Duodenal mucosa (tissue), 2 donors: Measurements from ENCODE around the gene GOLPH3L.
"Not testable (repeated sequence)": the region's sequence is repeated elsewhere in the genome, so short reads cannot be mapped to it uniquely, and the experiment has no call there.

ENCODE experiments used
- H3K27ac ChIP-seq: one replicate; pipeline ENCODE4 v1.7.0; 2013; ENCODE audit warnings: low read depth, low read length
- H3K27me3 ChIP-seq, 2 donors: one replicate each; pipeline ENCODE4 v1.7.0; 2013; ENCODE audit warnings: low read length in 2 of 2, control low read depth in 1 of 2; ENCODE audit not compliant: insufficient read depth in 2 of 2, control insufficient read depth in 1 of 2
- H3K36me3 ChIP-seq, 2 donors: one replicate each; pipeline ENCODE4 v1.7.0; 2013; ENCODE audit warnings: low read length in 2 of 2, control low read depth in 1 of 2; ENCODE audit not compliant: insufficient read depth in 2 of 2, control insufficient read depth in 1 of 2
- H3K4me1 ChIP-seq, 2 donors: one replicate each; pipeline ENCODE4 v1.7.0; 2013; ENCODE audit warnings: low read length in 2 of 2, control low read depth in 1 of 2; ENCODE audit not compliant: insufficient read depth in 2 of 2, control insufficient read depth in 1 of 2
- H3K4me3 ChIP-seq, 2 donors: one replicate each; pipeline ENCODE4 v1.7.0; 2013; ENCODE audit warnings: low read length in 2 of 2, low read depth in 1 of 2
- H3K9ac ChIP-seq, 2 donors: one replicate each; pipeline ENCODE4 v1.7.0; 2013; ENCODE audit warnings: low read length in 2 of 2, low read depth in 1 of 2
- H3K9me3 ChIP-seq, 2 donors: one replicate each; pipeline ENCODE4 v1.7.0; 2013; ENCODE audit warnings: low read length in 2 of 2, control low read depth in 1 of 2; ENCODE audit not compliant: control insufficient read depth in 1 of 2

Gene GOLPH3L

GRCh38 chr1:150619576-150620509 lies 77.1 kb downstream of the GOLPH3L start:
- no peak overlapping the region for H3K27ac ChIP-seq
- no peak overlapping the region for H3K4me3 ChIP-seq
- no peaks in the 10 kb centered on the region for H3K27me3 ChIP-seq
- peaks cover 0 to 29% of the 10 kb centered on the region in 2 donors for H3K36me3 ChIP-seq
- no peak overlapping the region for H3K9ac ChIP-seq
- H3K9me3 ChIP-seq: no peaks in the 10 kb centered on the region
- peaks cover 22 to 24% of the 10 kb centered on the region in 2 donors for H3K4me1 ChIP-seq

- H3K27ac ChIP-seq: no peak overlapping the region
- no peaks in the 10 kb centered on the region for H3K27me3 ChIP-seq
- no peak overlapping the region for H3K4me3 ChIP-seq
- peaks cover 46 to 53% of the 10 kb centered on the region in 2 donors for H3K4me1 ChIP-seq
- no peaks in the 10 kb centered on the region for H3K9me3 ChIP-seq
- no peak overlapping the region for H3K9ac ChIP-seq
- H3K36me3 ChIP-seq: peaks cover 0 to 11% of the 10 kb centered on the region in 2 donors
Measured at GRCh38 chr1:150615346-150616201, 81.4 kb downstream of the GOLPH3L start.

GRCh38 chr1:150613061-150613920 lies 83.7 kb downstream of the GOLPH3L start:
- Histone ChIP-seq H3K9me3 (no peaks in the 10 kb centered on the region), H3K4me3 (peak overlapping the region in 1 of 2 donors; percentile 13), H3K9ac (peak overlapping the region; percentile 28 to 54), H3K27ac (peak overlapping the region; percentile 87), H3K27me3 (no peaks in the 10 kb centered on the region), H3K4me1 (peaks cover 41 to 43% of the 10 kb centered on the region in 2 donors), H3K36me3 (peaks cover 0 to 4% of the 10 kb centered on the region in 2 donors)

GRCh38 chr1:150612014-150612345 lies 85.0 kb downstream of the GOLPH3L start:
- peak overlapping the region; percentile 86 for H3K27ac ChIP-seq
- peaks cover 0 to 4% of the 10 kb centered on the region in 2 donors for H3K36me3 ChIP-seq
- no peaks in the 10 kb centered on the region for H3K9me3 ChIP-seq
- no peaks in the 10 kb centered on the region for H3K27me3 ChIP-seq
- H3K9ac ChIP-seq: peak overlapping the region; percentile 25 to 27
- H3K4me3 ChIP-seq: no peak overlapping the region
- H3K4me1 ChIP-seq: peaks cover 41 to 43% of the 10 kb centered on the region in 2 donors

- Histone ChIP-seq H3K4me1 (peaks cover 41 to 43% of the 10 kb centered on the region in 2 donors), H3K9ac (no peak overlapping the region)
Measured at GRCh38 chr1:150610576-150610975, 86.4 kb downstream of the GOLPH3L start.

GRCh38 chr1:150609732-150610131 lies 87.2 kb downstream of the GOLPH3L start:
- no peaks in the 10 kb centered on the region for H3K9me3 ChIP-seq
- no peak overlapping the region for H3K9ac ChIP-seq
- H3K27ac ChIP-seq: no peak overlapping the region

More at GRCh38 chr1:150610576-150610975, 86.4 kb downstream of the GOLPH3L start:
- H3K9me3 ChIP-seq: no peaks in the 10 kb centered on the region
- peak overlapping the region; percentile 13 for H3K27ac ChIP-seq
- H3K27me3 ChIP-seq: no peaks in the 10 kb centered on the region
- H3K36me3 ChIP-seq: peaks cover 0 to 4% of the 10 kb centered on the region in 2 donors
- no peak overlapping the region for H3K4me3 ChIP-seq

GRCh38 chr1:150606463-150607142 lies 90.4 kb downstream of the GOLPH3L start:
- no peak overlapping the region for H3K4me3 ChIP-seq
- no peaks in the 10 kb centered on the region for H3K9me3 ChIP-seq
- H3K4me1 ChIP-seq: peaks cover 10 to 24% of the 10 kb centered on the region in 2 donors
- peaks cover 0 to 3% of the 10 kb centered on the region in 2 donors for H3K36me3 ChIP-seq
- H3K9ac ChIP-seq: no peak overlapping the region
- no peak overlapping the region for H3K27ac ChIP-seq
- no peaks in the 10 kb centered on the region for H3K27me3 ChIP-seq

More at GRCh38 chr1:150609732-150610131, 87.2 kb downstream of the GOLPH3L start:
- Histone ChIP-seq H3K36me3 (peaks cover 0 to 4% of the 10 kb centered on the region in 2 donors), H3K4me3 (no peak overlapping the region), H3K4me1 (peaks cover 36 to 45% of the 10 kb centered on the region in 2 donors), H3K27me3 (no peaks in the 10 kb centered on the region)

GRCh38 chr1:150605451-150605731 lies 91.6 kb downstream of the GOLPH3L start:
- not testable (repeated sequence) for H3K27me3 ChIP-seq, H3K9me3 ChIP-seq, H3K9ac ChIP-seq, H3K4me3 ChIP-seq, H3K27ac ChIP-seq, H3K36me3 ChIP-seq
- H3K4me1 ChIP-seq: peaks cover 0 to 18% of the 10 kb centered on the region in 2 donors

- Histone ChIP-seq H3K36me3 (no peaks in the 10 kb centered on the region), H3K4me1 (peaks cover 0 to 12% of the 10 kb centered on the region in 2 donors), H3K27me3 (no peaks in the 10 kb centered on the region), H3K27ac (peak overlapping the region; percentile 61), H3K9ac (no peak overlapping the region), H3K9me3 (no peaks in the 10 kb centered on the region), H3K4me3 (no peak overlapping the region)
Measured at GRCh38 chr1:150604226-150604588, 92.7 kb downstream of the GOLPH3L start.
